CD4-positive, alpha-beta memory T cell (primary cell): ENCODE data around the gene GTF2E1. TPM values are rescaled to one million over a fixed set of nuclear protein-coding genes. Genes with fewer than 3 reads are reported as not detected.

Source experiments
- CTCF ChIA-PET: fragments of 350-600 bp; sonication (Branson Sonifier 250); formaldehyde crosslinking; loops from one replicate; lab custom pipeline; 2021; ENCODE audit warnings: inconsistent platforms; ENCODE audit not compliant: partially characterized antibody; lab: Charles Lee
- POLR2A ChIA-PET: fragments of 350-600 bp; sonication (Branson Sonifier 250); formaldehyde crosslinking; loops from one replicate; lab custom pipeline; 2021; ENCODE audit not compliant: partially characterized antibody; lab: Charles Lee
- DNase-seq, 5 donors: peaks; one replicate each; pipeline versions ENCODE4 v3.0.0 to v3.0.0-alpha.2; 2020 to 2022; ENCODE audit warnings: mixed read lengths in 1 of 5
- H3K27ac ChIP-seq: one replicate; pipeline ENCODE4 v1.7.0; 2013; ENCODE audit warnings: low read depth, low read length
- H3K27me3 ChIP-seq: 2 replicates; pipeline ENCODE4 v1.7.0; 2013; ENCODE audit warnings: mild to moderate bottlenecking, low read length, moderate library complexity; ENCODE audit not compliant: insufficient read depth
- H3K36me3 ChIP-seq: 2 replicates; pipeline ENCODE4 v1.7.0; 2013; ENCODE audit warnings: mild to moderate bottlenecking, low read length, moderate library complexity; ENCODE audit not compliant: insufficient read depth
- H3K4me1 ChIP-seq: 2 replicates; pipeline ENCODE4 v1.7.0; 2013; ENCODE audit warnings: mild to moderate bottlenecking, low read length, moderate library complexity; ENCODE audit not compliant: insufficient read depth
- H3K4me3 ChIP-seq, 2 donors: one replicate each; pipeline ENCODE4 v1.7.0; 2013; ENCODE audit warnings: low read length in 2 of 2, mild to moderate bottlenecking in 1 of 2
- H3K9me3 ChIP-seq, 2 donors: one replicate each; pipeline ENCODE4 v1.7.0; 2013; ENCODE audit warnings: low read length in 2 of 2, control low read depth in 1 of 2; ENCODE audit not compliant: control insufficient read depth in 1 of 2
- H3K27ac Mint-ChIP-seq, 7 donors: one replicate each; pipeline ENCODE4 v1.8.0; 2020 to 2021; ENCODE audit warnings: mixed read lengths in 7 of 7, mild to moderate bottlenecking in 6 of 7, inconsistent platforms in 3 of 7, moderate library complexity in 3 of 7
- H3K27me3 Mint-ChIP-seq, 2 donors: one replicate each; pipeline ENCODE4 v1.8.0; 2020 to 2021; ENCODE audit warnings: mixed read lengths in 2 of 2
- H3K36me3 Mint-ChIP-seq, 2 donors: one replicate each; pipeline ENCODE4 v1.8.0; 2020 to 2021; ENCODE audit warnings: mixed read lengths in 2 of 2, inconsistent platforms in 1 of 2, mild to moderate bottlenecking in 1 of 2
- H3K4me1 Mint-ChIP-seq, 4 donors: one replicate each; pipeline ENCODE4 v1.8.0; 2020 to 2021; ENCODE audit warnings: mixed read lengths in 4 of 4, mild to moderate bottlenecking in 1 of 4
- H3K4me3 Mint-ChIP-seq, 8 donors: one replicate each; pipeline ENCODE4 v1.8.0; 2020 to 2021; ENCODE audit warnings: mixed read lengths in 8 of 8, mild to moderate bottlenecking in 7 of 8, moderate library complexity in 6 of 8, inconsistent platforms in 3 of 8
- H3K9me3 Mint-ChIP-seq, 8 donors: one replicate each; pipeline ENCODE4 v1.8.0; 2020 to 2021; ENCODE audit warnings: mixed read lengths in 8 of 8, mild to moderate bottlenecking in 5 of 8, inconsistent platforms in 3 of 8, moderate library complexity in 1 of 8
- intact Hi-C: fragments of 100-400 bp; cut with micrococcal nuclease; formaldehyde crosslinking; loops from one replicate; pipeline ENCODE4 v1.15.1; 2023
- polyA plus RNA-seq, 2 donors: library from polyadenylated mRNA; unstranded; fragments of 300-500 nt; fragmentation: Illumina TruSeq; gene quantifications; one replicate each; pipeline ENCODE4 v1.2.3, GENCODE V29; 2021
- total RNA-seq, 2 experiments: library from RNA; stranded (reverse); gene quantifications; one replicate each; pipeline ENCODE4 v1.2.3, GENCODE V29; 2021

The GTF2E1 gene
- total and polyA plus RNA-seq, 4 experiments from 2014 or later = 15.3 to 30.2 (median 23.0) TPM

DNA sequence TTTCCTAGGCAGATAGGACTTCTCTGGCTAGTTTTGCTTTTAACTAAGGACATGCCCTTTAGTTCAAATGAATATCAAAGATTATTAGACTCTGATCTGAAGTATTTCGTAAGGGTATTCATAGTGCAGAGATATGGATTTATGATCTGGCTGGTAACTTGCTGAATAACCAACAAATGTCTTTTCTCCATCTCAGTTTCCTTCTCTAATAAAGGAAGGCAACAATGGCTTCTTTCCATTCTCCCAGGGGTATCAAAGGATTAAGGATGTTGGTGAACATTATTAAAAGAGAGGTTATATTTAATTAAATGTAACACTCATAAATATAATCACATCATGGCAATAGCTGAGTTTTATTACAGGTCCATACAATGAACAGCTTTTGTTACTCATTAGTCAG is 86.3 kb downstream of the GTF2E1 start:
- H3K4me1 Mint-ChIP-seq = no peaks in the 10 kb centered on the region
- ChIA-PET POLR2A (no interaction called here), CTCF (no interaction called here)
- intact Hi-C loops = no loop called here
- no peak overlapping the region for H3K27ac ChIP-seq
- DNase-seq = no peak
- no peaks in the 10 kb centered on the region for H3K36me3 ChIP-seq
- H3K4me3 Mint-ChIP-seq = no peak overlapping the region
- no peaks in the 10 kb centered on the region for H3K36me3 Mint-ChIP-seq
- no peaks in the 10 kb centered on the region for H3K4me1 ChIP-seq
- H3K27ac Mint-ChIP-seq = no peak overlapping the region
- H3K27me3 Mint-ChIP-seq = peaks cover 10% of the 10 kb centered on the region in 2 donors
- no peak overlapping the region for H3K4me3 ChIP-seq
- no peaks in the 10 kb centered on the region for H3K27me3 ChIP-seq
- peaks cover 0 to 2% (median 0%) of the 10 kb centered on the region in 8 donors for H3K9me3 Mint-ChIP-seq
- no peaks in the 10 kb centered on the region for H3K9me3 ChIP-seq

DNA sequence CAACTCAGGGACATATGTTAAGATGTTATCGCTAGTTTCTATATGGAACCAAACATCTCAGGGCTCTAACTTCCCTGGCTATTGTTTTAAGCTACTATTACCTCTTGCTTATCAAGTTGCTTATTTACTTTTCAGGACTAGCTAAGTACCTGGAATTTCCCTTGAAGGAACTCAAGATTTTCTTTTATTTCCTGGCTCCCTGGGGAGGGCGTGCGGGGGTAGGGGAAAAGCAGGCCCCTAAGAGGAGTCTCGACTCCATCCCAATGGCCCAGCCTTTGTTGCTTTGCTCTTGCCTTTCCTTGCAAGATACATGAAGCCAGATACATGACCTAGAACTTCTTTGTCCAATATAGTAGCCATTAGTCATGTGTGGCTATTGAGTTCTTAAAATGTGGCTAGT is 88.5 kb downstream of the GTF2E1 start:
- H3K4me1 ChIP-seq = no peaks in the 10 kb centered on the region
- POLR2A ChIA-PET = no interaction called here
- H3K27me3 ChIP-seq = no peaks in the 10 kb centered on the region
- H3K27me3 Mint-ChIP-seq = peaks cover 8 to 10% of the 10 kb centered on the region in 2 donors
- no peak overlapping the region for H3K27ac Mint-ChIP-seq
- DNase-seq = no peak
- no peak overlapping the region for H3K27ac ChIP-seq
- H3K4me1 Mint-ChIP-seq = no peaks in the 10 kb centered on the region
- intact Hi-C loops = loop anchor here (1.0 kb wide), 1 partner anchor 26 kb away; no protein-coding TSS in a partner anchor
- peaks cover 0 to 2% (median 0%) of the 10 kb centered on the region in 8 donors for H3K9me3 Mint-ChIP-seq
- CTCF ChIA-PET = no interaction called here
- no peaks in the 10 kb centered on the region for H3K9me3 ChIP-seq
- H3K36me3 Mint-ChIP-seq = no peaks in the 10 kb centered on the region
- H3K4me3 ChIP-seq = no peak overlapping the region
- H3K36me3 ChIP-seq = no peaks in the 10 kb centered on the region
- no peak overlapping the region for H3K4me3 Mint-ChIP-seq

Other genes with a start within 250 kb of the GTF2E1 start
- gene NDUFB4, start 146.4 kb upstream of the GTF2E1 start, total RNA-seq = 10 to 100 TPM; 82.1 to 82.8 TPM
- gene NDUFB4, start 146.4 kb upstream of the GTF2E1 start, polyA plus RNA-seq = 100 to 1,000 TPM; 243 to 257 TPM
- 1 to 10 TPM; 2.6 to 3.0 TPM for gene HGD, start 60.5 kb upstream of the GTF2E1 start, total RNA-seq
- not detected for gene HGD, start 60.5 kb upstream of the GTF2E1 start, polyA plus RNA-seq
- gene RABL3, start 228 bp upstream of the GTF2E1 start, total RNA-seq = 10 to 100 TPM; 31.9 to 33.0 TPM
- gene RABL3, start 228 bp upstream of the GTF2E1 start, polyA plus RNA-seq = 10 to 100 TPM; 34.7 to 37.4 TPM
- not detected for gene STXBP5L, start 165.5 kb downstream of the GTF2E1 start, total RNA-seq
- not detected for gene STXBP5L, start 165.5 kb downstream of the GTF2E1 start, polyA plus RNA-seq